HuH-7.5 (cell line): ENCODE measurements around the gene METRNL.
"Not testable (repeated sequence)": the region's sequence is repeated elsewhere in the genome, so short reads cannot be mapped to it uniquely, and the experiment has no call there.

Experiments used
- DNase-seq: peaks from one replicate; pipeline ENCODE4 v3.0.0; 2011; ENCODE audit warnings: low spot score

Gene METRNL

GRCh38 chr17:83123896-83124801 is 44.7 kb downstream of the METRNL start:
- no peak for DNase-seq

GRCh38 chr17:83124871-83125514 is 45.6 kb downstream of the METRNL start:
- no peak for DNase-seq

- no peak for DNase-seq
Measured at GRCh38 chr17:83125515-83126274, 46.3 kb downstream of the METRNL start.

- DNase-seq: no peak
Measured at GRCh38 chr17:83126275-83126811, 46.9 kb downstream of the METRNL start.

GRCh38 chr17:83127431-83128160 is 48.2 kb downstream of the METRNL start:
- DNase-seq: no peak

- DNase-seq: no peak
Measured at GRCh38 chr17:83128306-83129240, 49.2 kb downstream of the METRNL start.

GRCh38 chr17:83129676-83130075 is 50.3 kb downstream of the METRNL start:
- no peak for DNase-seq

GRCh38 chr17:83131401-83132011 is 52.1 kb downstream of the METRNL start:
- no peak for DNase-seq

- DNase-seq: no peak
Measured at GRCh38 chr17:83132251-83133081, 53.1 kb downstream of the METRNL start.

GRCh38 chr17:83133302-83134121 is 54.1 kb downstream of the METRNL start:
- DNase-seq: no peak

- not testable (repeated sequence) for DNase-seq
Measured at GRCh38 chr17:83134456-83134855, 55.0 kb downstream of the METRNL start.

GRCh38 chr17:83135692-83136091 is 56.3 kb downstream of the METRNL start:
- DNase-seq: no peak

- no peak for DNase-seq
Measured at GRCh38 chr17:83136156-83136555, 56.7 kb downstream of the METRNL start.

- no peak for DNase-seq
Measured at GRCh38 chr17:83136931-83137330, 57.5 kb downstream of the METRNL start.

- DNase-seq: no peak
Measured at GRCh38 chr17:83137523-83137922, 58.1 kb downstream of the METRNL start.

GRCh38 chr17:83138820-83139219 is 59.4 kb downstream of the METRNL start:
- DNase-seq: no peak

- not testable (repeated sequence) for DNase-seq
Measured at GRCh38 chr17:83139541-83140248, 60.3 kb downstream of the METRNL start.

GRCh38 chr17:83140249-83140566 is 60.8 kb downstream of the METRNL start:
- not testable (repeated sequence) for DNase-seq
